HG03521 (cell line): Measurements from ENCODE around the gene NARS2.
"Not testable (repeated sequence)": the region's sequence is repeated elsewhere in the genome, so short reads cannot be mapped to it uniquely, and the experiment has no call there.

Source experiments
- ATAC-seq: cut with Tn5 transposase; IDR thresholded peaks from one replicate; pipeline ENCODE4 v1.9.1; 2021; ENCODE audit warnings: mild to moderate bottlenecking, moderate library complexity; ENCODE audit not compliant: unreplicated experiment

Gene NARS2

GRCh38 chr11:78493413-78493975 is 81.2 kb downstream of the NARS2 start:
- no peak for ATAC-seq

GRCh38 chr11:78492973-78493372 is 81.7 kb downstream of the NARS2 start:
- no peak for ATAC-seq

- ATAC-seq, result no peak
Measured at GRCh38 chr11:78489184-78489583, 85.5 kb downstream of the NARS2 start.

DNA sequence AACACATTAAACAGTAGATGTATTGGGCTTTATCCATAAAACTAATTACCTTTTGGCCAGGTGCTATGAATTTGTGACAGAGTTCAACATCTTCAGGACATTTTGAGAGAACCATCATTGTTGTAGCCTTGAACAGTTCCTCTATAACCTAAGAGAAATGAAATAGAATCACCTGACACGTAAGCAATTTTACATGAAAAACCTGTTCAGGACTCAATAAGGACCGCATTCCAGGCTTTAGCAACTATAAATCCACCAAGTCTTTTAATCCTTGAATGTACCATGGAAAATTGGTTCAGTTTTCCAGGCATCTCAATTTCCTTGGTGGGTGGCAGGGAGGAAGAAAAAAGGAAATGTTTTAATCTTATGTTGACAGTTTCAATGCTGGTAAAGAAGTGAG is 96.1 kb downstream of the NARS2 start:
- no peak for ATAC-seq

GRCh38 chr11:78476066-78476465 is 98.6 kb downstream of the NARS2 start:
- ATAC-seq, result no peak

- ATAC-seq, result no peak
Measured at GRCh38 chr11:78474451-78474850, 100.2 kb downstream of the NARS2 start.

- ATAC-seq, result no peak
Measured at GRCh38 chr11:78472905-78473304, 101.8 kb downstream of the NARS2 start.

GRCh38 chr11:78472382-78472781 is 102.3 kb downstream of the NARS2 start:
- ATAC-seq, result no peak

DNA sequence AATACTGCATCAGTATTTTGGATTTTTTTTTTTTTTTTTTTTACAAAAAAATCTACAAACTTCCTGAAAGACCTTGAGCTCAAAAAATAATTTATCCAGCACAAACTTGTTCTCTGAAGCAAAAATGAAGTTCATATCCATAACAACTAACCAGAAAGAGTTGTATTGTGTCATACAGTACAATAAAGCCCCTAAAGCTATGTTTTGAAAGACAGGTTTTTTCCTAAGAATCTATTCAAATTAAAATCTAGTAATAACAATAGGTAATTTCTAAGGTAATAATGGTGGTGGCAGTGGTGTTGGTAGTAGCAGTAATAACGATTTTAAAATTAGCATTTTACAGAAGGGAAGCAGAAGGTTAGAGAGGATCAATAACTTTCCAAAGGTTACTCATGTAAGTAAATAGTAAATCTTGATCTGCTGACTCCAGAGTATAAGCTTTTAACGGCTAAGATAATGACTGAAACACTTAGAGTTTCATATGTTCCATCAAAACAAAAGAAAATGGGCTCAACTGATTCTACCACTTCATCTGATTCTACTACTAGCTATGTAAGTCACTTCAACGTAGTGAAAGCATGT is 103.7 kb downstream of the NARS2 start:
- no peak for ATAC-seq

DNA sequence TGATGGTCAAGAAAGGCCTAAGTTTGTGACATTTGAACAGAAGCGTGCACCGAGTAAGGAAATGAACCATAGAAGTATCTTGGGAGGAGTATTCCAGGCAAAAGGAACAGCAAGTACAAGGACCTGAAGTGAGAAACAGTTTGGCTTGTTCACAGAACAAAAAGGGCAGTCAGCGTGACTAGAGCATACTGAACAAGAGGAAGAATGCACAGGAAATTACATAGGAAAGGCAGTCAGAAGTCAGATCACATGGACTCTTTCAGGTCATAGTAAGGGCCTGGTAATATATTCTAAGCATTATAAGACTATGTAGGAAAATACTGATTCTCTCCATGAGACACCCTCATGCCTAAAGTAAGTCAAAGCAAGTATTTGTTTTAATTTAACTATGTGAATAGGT is 104.8 kb downstream of the NARS2 start:
- ATAC-seq, result no peak

- ATAC-seq, result no peak
Measured at GRCh38 chr11:78467931-78468330, 106.7 kb downstream of the NARS2 start.

- ATAC-seq, result no peak
Measured at GRCh38 chr11:78467370-78467769, 107.3 kb downstream of the NARS2 start.

DNA sequence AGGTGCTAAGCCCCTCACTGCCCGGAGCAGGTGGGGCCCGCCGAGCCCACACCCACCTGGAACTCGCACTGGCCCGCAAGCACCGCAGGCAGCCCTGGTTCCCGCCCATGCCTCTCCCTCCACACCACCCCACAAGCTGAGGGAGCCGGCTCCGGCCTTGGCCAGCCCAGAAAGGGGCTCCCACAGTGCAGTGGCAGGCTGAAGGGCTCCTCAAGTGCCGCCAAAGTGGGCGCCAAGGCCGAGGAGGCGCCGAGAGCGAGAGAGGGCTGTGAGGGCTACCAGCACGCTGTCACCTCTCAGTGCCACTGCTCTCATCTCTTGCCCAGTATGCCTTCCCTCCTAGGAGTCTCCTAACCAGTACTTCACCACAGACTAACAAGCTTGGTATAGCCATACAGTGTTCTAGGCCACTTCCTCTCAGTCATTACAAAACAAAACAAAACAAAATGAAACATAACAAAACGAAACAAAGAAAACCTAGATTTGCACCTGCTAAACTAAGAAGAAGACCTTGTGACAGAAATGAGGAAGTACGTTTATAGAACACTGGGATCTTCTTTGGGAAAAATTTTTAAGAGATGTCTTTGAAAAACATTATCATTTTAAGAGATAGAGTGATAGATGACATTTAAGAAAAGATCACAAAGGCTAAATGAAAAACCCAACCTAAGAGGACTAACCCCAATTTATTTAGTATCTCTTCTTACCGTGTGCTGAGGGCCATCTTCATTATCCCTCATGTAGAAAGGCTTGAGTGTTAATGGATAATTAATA is 109.3 kb downstream of the NARS2 start:
- peak; percentile 99 for ATAC-seq

DNA sequence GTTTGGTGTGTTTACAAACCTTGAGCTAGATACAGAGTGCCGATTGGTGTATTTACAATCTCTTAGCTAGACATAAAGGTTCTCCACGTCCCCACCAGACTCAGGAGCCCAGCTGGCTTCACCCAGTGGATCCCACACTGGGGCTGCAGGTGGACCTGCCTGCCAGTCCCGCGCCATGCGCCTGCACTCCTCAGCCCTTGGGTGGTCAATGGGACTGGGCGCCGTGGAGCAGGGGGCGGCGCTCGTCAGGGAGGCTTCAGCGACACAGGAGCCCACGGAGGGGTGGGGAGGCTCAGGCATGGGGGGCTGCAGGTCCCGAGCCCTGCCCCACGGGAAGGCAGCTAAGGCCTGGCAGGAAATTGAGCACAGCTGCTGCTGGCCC is 109.9 kb downstream of the NARS2 start:
- ATAC-seq, result not testable (repeated sequence)

DNA sequence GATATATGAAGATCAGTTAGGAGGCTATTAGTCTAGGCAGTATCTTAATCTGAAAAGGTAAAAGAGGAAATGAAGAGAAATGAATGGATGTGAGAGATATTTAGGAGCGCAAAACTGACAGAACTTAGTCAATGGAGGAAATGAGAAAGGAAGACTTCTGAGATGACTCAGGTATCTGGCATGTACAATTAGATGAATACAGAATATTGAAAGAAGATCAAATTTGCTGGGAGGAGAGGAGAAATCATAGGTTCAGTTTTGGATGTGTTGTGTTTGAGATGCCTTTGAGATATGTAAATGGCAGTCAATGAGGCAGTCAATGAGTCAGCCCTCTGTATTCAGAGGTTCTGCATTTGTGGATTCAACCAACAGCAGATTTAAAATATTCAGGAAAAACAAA is 114.2 kb downstream of the NARS2 start:
- ATAC-seq, result no peak

GRCh38 chr11:78459738-78460137 is 114.9 kb downstream of the NARS2 start:
- no peak for ATAC-seq

GRCh38 chr11:78457448-78457847 is 117.2 kb downstream of the NARS2 start:
- no peak for ATAC-seq

- no peak for ATAC-seq
Measured at GRCh38 chr11:78453140-78453935, 121.3 kb downstream of the NARS2 start.

DNA sequence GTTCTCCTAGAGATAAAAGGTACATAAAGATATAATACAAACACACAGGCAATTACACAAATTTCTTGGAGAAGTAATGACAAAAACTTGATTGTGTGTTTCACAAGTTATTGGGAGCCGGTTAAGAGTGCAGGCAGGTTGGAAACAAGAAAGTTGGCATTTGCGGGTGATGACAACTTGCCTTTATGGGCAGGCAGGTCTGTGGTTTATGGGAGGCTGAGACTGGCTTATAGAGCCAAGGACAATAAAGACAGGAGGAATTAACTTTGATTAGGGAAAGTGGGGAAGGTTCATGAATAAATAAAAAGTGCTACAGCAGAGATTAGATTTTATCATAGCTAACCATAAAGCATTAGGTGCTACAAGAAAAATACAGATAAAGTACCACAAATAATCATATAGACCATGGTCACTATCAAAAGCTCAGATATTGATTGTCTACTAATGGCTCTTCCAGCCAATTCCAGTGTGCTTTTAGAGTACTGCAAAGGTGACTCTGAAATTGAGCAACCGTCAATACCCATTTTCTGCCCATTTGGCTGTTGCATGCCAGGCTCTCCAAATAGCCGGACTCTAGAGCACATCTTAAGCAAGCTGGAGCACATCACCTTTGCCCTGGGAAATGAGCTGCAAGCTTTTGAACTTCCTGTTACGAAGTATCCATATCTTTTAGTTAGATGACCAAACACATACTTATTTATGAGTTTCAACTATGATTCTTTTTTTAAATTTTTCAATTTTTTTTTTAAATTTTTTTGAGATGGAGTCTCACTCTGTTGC is 123.1 kb downstream of the NARS2 start:
- ATAC-seq, result no peak

DNA sequence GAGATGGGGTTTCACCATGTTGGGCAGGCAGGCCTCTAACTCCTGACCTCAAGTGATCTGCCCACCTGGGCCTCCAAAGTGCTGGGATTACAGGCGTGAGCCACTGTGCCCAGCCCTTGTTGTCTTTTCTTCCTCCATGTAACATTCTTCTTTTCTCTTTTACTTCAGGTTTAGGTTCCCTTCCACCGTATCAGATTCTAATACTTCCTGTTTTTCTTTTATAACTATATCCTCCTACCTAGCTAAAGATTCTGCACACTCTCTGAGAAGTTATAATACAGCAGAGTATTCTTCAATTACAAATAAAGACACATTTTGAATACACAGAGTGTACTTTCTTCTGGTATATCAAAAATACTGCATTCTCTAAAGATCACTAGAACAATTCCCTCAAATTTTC is 123.8 kb downstream of the NARS2 start:
- ATAC-seq, result no peak

- ATAC-seq, result no peak
Measured at GRCh38 chr11:78449866-78450265, 124.8 kb downstream of the NARS2 start.
